ENCODE data around the gene UBE3C. TPM values are rescaled to one million over a fixed set of nuclear protein-coding genes. Genes with fewer than 3 reads are reported as not detected.

Gene UBE3C
- total and polyA plus RNA-seq, 2 of the 13 experiments (the other 11 are each of a cell fraction or from before 2014, with no cell fraction given) = 27.0 to 48.2 TPM

GRCh38 chr7:157299613-157300368 is 161.1 kb downstream of the UBE3C start (continued):
- TF ChIP-seq, protein P1, sequence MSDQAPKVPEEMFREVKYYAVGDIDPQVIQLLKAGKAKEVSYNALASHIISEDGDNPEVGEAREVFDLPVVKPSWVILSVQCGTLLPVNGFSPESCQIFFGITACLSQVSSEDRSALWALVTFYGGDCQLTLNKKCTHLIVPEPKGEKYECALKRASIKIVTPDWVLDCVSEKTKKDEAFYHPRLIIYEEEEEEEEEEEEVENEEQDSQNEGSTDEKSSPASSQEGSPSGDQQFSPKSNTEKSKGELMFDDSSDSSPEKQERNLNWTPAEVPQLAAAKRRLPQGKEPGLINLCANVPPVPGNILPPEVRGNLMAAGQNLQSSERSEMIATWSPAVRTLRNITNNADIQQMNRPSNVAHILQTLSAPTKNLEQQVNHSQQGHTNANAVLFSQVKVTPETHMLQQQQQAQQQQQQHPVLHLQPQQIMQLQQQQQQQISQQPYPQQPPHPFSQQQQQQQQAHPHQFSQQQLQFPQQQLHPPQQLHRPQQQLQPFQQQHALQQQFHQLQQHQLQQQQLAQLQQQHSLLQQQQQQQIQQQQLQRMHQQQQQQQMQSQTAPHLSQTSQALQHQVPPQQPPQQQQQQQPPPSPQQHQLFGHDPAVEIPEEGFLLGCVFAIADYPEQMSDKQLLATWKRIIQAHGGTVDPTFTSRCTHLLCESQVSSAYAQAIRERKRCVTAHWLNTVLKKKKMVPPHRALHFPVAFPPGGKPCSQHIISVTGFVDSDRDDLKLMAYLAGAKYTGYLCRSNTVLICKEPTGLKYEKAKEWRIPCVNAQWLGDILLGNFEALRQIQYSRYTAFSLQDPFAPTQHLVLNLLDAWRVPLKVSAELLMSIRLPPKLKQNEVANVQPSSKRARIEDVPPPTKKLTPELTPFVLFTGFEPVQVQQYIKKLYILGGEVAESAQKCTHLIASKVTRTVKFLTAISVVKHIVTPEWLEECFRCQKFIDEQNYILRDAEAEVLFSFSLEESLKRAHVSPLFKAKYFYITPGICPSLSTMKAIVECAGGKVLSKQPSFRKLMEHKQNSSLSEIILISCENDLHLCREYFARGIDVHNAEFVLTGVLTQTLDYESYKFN (CRISPR knock-in tag; conservative IDR thresholded peaks at IDR 0.05) = no peak
- TF ChIP-seq ZNF343 (CRISPR knock-in tag; IDR thresholded peaks at IDR 0.05) (0 out of 2 replicates have a peak, but pooled peaks have one; percentile 42), ZFX (CRISPR knock-in tag; IDR thresholded peaks at IDR 0.05; ENCODE audit: low read depth) (no peak), SALL1 (CRISPR knock-in tag; IDR thresholded peaks at IDR 0.05) (peak; percentile 21; the same call in 1 of the 2 replicates), NR3C1 (CRISPR knock-in tag; IDR thresholded peaks at IDR 0.05) (no peak), TFE3 (CRISPR knock-in tag; IDR thresholded peaks at IDR 0.05) (no peak), PHF8 (CRISPR knock-in tag; IDR thresholded peaks at IDR 0.05) (peak; percentile 23; the same call in 1 of the 2 replicates), NR1H2 (CRISPR knock-in tag; IDR thresholded peaks at IDR 0.05; ENCODE audit: borderline replicate concordance, low read depth) (0 out of 2 replicates have a peak, but pooled peaks have one; percentile 61), ZNF10 (CRISPR knock-in tag; IDR thresholded peaks at IDR 0.05; ENCODE audit: borderline replicate concordance, low read depth) (no peak), ZNF563 (CRISPR knock-in tag; IDR thresholded peaks at IDR 0.05) (0 out of 2 replicates have a peak, but pooled peaks have one; percentile 41), ZNF331 (CRISPR knock-in tag; IDR thresholded peaks at IDR 0.05) (peak; percentile 90), GABPA (IDR thresholded peaks at IDR 0.05; ENCODE audit: low read depth, low read length) (no peak), GABPA (CRISPR knock-in tag; IDR thresholded peaks at IDR 0.05; ENCODE audit: low read depth) (0 out of 2 replicates have a peak, but pooled peaks have one; percentile 28), HNRNPLL (IDR thresholded peaks at IDR 0.05; ENCODE audit: low read depth, low read length, poor library complexity, severe bottlenecking) (peak; percentile 29), HNRNPL (IDR thresholded peaks at IDR 0.05; ENCODE audit: low read depth, low read length) (peak; percentile 83; the same call in 1 of the 2 replicates), FOXP1 (IDR thresholded peaks at IDR 0.05) (no peak), FOXP1 (CRISPR knock-in tag; IDR thresholded peaks at IDR 0.05) (no peak), MAX (IDR thresholded peaks at IDR 0.05) (peak; percentile 45; the same call in 1 of the 2 replicates), GABPB1 (CRISPR knock-in tag; IDR thresholded peaks at IDR 0.05) (peak; percentile 29; the same call in 1 of the 2 replicates), ZFP91 (CRISPR knock-in tag; IDR thresholded peaks at IDR 0.05; ENCODE audit: borderline replicate concordance) (peak; percentile 66; the same call in 1 of the 2 replicates)
- TF ChIP-seq, protein P2, sequence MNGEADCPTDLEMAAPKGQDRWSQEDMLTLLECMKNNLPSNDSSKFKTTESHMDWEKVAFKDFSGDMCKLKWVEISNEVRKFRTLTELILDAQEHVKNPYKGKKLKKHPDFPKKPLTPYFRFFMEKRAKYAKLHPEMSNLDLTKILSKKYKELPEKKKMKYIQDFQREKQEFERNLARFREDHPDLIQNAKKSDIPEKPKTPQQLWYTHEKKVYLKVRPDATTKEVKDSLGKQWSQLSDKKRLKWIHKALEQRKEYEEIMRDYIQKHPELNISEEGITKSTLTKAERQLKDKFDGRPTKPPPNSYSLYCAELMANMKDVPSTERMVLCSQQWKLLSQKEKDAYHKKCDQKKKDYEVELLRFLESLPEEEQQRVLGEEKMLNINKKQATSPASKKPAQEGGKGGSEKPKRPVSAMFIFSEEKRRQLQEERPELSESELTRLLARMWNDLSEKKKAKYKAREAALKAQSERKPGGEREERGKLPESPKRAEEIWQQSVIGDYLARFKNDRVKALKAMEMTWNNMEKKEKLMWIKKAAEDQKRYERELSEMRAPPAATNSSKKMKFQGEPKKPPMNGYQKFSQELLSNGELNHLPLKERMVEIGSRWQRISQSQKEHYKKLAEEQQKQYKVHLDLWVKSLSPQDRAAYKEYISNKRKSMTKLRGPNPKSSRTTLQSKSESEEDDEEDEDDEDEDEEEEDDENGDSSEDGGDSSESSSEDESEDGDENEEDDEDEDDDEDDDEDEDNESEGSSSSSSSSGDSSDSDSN (CRISPR knock-in tag; IDR thresholded peaks at IDR 0.05) = 0 out of 2 replicates have a peak, but pooled peaks have one; percentile 24

Data from HepG2 (cell line).